GM12874 (cell line): Measurements from ENCODE around the gene KLHL35.

ENCODE experiments used
- TF ChIP-seq, protein P1 (sequence below): IDR thresholded peaks from 2 replicates; pipeline ENCODE4 v1.5.1; 2011; ENCODE audit warnings: low read depth, mild to moderate bottlenecking, control low read depth, low read length, moderate library complexity; ENCODE audit not compliant: insufficient read depth

The KLHL35 gene

DNA sequence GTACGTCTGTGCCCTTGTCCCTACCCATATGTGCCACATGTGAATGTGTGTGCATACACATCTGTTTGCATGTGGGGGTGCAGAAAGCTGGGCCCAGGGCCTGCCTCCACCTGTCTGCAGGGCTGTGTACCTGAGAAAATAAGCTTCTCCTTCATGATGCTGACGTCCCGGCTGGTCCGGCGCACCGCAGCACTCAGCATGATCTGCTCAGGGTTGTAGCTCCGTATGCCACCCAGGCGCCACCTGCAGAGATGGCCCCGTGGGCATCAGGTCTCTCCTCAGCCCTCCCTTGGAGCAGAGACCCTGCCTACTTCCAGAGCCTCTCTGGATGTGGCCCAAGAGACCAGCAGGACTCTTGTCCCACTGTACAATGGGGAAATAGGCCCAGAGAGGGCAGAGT is 3.8 kb upstream of the KLHL35 start:
- TF ChIP-seq, protein P1, sequence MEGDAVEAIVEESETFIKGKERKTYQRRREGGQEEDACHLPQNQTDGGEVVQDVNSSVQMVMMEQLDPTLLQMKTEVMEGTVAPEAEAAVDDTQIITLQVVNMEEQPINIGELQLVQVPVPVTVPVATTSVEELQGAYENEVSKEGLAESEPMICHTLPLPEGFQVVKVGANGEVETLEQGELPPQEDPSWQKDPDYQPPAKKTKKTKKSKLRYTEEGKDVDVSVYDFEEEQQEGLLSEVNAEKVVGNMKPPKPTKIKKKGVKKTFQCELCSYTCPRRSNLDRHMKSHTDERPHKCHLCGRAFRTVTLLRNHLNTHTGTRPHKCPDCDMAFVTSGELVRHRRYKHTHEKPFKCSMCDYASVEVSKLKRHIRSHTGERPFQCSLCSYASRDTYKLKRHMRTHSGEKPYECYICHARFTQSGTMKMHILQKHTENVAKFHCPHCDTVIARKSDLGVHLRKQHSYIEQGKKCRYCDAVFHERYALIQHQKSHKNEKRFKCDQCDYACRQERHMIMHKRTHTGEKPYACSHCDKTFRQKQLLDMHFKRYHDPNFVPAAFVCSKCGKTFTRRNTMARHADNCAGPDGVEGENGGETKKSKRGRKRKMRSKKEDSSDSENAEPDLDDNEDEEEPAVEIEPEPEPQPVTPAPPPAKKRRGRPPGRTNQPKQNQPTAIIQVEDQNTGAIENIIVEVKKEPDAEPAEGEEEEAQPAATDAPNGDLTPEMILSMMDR = no peak

DNA sequence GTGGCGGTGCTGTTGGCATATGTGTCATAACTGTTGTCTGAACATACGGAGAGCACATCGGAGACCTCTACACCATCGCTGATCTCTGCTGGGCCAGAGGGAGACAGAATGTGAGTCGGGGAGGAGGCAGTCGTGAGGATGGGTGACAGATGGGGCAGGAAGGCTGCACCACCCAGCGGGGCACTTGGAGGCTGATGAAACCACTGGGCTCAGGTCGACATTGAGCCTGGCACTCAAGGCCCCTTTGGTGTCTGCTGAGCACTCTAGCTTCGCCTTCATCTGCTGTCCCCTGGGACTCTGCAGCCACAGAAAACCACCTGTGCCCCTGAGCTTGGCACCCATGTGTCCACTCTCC is 2.5 kb upstream of the KLHL35 start:
- TF ChIP-seq, protein P1 = no peak

DNA sequence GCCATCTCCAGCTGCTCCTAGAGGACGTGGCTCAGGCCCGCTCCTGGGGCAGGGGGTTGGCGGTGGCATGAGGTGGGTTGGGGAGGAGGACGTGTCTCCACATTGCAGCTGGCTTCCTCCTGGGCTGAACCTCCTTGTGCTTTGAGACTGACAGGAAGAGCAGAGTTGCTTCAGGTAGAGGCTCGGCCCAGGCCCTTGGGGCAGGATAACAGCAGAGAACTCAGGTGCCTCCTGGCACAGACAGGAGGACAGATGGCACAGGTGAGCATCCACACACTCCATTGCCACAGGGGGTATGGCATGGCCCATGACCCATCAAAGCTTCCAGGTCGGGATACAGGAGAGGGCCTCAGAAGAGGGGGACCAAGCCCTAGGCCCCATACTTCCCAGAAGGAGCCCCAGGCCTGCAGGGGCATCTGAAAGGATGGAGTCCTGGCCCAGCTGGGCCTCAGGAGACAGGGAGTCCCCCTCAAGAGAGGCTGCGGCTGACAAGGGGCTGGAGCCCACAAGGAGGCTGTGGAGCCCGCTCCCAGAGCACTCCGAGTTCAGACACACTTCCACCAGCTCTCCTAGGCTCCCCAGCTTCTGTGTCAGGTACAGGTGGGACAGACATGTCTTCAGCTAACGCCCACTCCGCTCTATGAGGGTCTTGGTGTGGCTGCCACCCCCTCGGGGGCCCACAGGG is 2.0 kb upstream of the KLHL35 start:
- TF ChIP-seq, protein P1 = no peak

DNA sequence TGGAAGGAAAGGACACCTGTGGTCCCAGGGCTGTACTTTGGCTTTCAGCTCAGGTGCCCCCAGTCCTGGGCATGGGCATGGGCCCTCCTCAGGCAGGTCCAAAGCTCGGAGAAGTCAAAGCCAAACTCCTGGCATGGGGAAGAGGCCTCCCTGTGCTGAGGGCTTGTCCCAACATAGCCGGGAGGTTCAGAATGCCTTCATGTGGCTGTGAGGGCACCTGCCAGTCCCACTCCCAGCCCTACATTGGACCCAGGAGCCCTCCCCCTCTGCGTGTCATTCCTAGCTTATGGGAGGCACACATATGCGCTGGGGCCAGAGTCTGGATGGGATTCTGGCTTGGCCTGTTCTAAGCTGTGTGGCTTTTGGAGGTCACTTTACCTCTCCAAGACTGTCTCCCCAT is 1.0 kb upstream of the KLHL35 start:
- TF ChIP-seq, protein P1 = no peak

DNA sequence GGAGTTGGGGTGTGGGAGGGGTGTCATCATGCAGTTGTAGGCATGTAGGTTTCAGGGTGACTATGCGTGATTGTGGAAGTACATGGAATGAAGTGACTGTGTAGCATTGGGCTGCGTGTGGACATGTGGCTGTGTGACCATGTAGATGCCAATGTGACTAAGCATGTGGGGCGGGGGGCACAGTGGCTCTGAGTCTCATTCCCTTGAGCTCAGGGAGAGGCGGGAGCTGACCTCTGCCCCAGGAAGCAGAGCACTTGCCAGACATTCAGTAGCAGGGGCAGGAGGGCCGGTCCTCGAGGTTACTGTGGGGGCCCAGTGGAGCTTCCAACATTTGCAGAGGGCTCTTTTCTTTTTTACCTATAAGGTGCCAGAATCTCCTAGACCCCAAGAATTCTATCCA is 440 bp upstream of the KLHL35 start:
- TF ChIP-seq, protein P1 = no peak

DNA sequence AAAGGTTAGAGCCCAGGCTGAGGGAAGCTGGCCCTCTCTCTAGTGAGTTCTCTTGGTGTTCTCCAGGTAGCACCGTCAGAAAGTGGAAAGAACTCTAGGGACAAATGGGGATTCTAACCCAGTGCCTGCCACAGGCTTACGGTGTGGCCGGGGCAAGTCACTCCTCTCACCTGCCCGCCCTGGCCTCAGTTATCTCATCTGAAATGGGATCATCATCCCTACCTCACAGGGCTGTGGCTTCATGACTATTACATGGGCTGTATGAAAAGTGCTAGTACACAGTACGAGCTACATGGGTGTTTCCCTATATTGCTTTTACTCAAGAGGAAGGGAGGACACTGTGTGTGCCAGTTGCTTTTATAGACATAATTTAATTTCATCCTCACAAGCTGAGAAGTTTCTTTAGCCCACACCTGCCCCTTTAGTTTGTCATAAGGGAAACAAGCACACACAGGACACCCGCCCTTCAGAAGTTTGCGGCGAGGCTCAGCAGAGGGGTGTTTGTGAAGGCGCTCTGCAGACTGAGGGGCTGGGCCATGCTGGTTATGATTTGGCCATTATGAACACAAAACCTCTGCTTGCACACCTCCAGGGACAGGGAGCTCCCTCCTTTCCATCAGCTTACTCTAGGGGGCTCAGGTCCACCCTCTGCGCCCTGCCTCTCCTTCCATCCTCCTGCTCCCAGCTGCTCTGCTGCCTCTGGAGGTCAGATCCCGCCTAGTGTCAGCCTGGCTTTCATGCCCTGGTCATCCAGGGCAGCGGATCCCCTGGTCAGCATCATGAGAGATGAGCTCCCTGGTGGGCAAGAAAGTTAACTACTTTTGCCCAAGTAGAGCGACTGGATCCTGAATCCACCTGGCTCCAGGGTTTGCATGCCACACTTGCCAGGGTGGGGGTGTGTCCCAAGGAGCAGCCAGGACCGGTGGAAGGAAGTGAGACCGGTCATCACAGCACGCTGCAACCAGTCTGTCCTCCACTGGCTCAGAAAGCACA is 1.2 kb downstream of the KLHL35 start:
- TF ChIP-seq, protein P1 = no peak

DNA sequence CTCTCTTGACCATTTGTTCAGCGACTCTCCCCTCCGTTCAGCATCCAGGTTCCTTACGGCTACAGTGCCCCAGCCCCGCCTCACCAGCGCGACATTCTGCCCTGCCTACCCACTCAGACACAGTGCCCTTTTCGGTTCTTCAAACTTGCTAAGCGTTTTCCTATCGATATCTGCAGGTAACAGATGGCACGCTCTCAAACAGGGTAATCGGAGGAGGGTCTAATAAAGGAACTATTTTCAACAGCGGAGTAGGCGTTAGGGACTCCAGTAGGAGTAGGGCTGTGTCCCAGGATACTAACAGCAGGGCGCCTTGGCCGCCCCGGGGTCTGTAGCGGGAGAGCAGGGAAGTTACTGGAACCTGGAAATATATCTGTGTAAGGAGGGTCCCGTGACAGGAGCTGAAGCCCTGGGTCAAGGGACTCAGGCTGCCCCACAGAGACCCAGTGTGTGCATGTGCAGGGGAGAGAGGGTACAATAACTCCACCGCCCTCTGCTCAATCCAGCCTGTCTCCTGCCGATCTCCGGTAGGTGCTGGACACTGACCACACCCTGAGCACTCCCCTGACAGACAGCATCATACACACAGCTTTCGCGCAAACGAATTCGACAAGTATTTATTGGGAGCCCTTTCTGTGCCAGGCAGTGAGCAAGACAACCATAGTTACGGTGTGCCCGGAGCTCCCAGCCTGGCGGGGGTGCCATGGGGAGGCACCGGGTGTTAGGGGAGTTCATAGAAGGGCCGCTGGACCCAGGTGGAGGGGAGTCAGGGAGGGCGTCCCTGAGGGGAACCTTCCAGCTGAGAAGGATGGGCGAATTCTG is 2.1 kb downstream of the KLHL35 start:
- TF ChIP-seq, protein P1 = no peak
